ENCODE measurements around the gene MTR. TPM values are rescaled to one million over a fixed set of nuclear protein-coding genes. Genes with fewer than 3 reads are reported as not detected.
"Not testable (repeated sequence)": the region's sequence is repeated elsewhere in the genome, so short reads cannot be mapped to it uniquely, and the experiment has no call there.

Gene MTR
- total RNA-seq, 2 donors from 2014 or later = 52.3 to 94.6 TPM

DNA sequence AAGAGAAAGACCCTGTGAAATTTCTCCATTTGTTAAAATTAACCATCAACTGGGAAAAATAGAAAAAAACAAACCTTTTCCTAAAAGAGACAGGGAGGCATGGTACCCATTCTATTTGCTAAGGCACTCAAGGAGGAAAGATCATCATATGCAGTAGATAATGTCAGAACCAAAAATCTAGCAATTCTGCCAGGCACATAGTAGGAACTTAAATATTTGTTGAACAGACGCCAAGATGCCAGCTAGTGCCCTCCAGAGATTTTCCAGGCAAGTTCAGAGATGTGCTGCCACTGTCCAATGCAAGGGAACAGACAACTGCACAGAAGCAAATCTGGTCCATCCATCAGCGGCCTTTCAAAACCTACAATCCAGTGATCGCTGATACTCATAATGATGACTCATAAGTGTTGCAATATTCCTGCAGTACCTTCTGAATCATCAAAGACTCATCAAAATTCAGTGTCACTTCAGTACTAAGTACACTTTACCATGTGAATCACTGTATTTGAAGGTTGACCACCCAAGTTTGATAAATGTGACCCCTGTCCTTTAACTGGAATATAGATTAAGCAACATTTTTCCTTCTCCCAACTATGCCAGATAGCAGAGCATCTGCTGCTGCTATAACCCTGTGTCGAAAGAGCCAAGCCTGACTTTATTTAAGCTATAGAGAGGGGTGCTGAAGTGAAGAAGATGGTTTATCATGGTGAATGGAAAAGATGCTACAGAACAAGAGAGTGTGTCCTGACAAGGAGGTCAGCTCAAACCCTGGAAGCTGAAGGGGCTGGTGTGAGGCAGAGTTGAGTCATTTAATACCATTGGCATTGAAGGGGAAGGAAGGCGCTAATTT, 110.0 kb downstream of the MTR start:
- Mint-ChIP-seq H3K27me3 (no peaks in the 10 kb centered on the region), H3K4me3 (no peak overlapping the region), H3K4me1 (peaks cover 9% of the 10 kb centered on the region), H3K36me3 (ENCODE audit: low read depth) (peaks cover 18% of the 10 kb centered on the region), H3K27ac (peak overlapping the region; percentile 29), H3K9me3 (peaks cover 16% of the 10 kb centered on the region)
- ATAC-seq (replicated peaks) = peak; percentile 85

DNA sequence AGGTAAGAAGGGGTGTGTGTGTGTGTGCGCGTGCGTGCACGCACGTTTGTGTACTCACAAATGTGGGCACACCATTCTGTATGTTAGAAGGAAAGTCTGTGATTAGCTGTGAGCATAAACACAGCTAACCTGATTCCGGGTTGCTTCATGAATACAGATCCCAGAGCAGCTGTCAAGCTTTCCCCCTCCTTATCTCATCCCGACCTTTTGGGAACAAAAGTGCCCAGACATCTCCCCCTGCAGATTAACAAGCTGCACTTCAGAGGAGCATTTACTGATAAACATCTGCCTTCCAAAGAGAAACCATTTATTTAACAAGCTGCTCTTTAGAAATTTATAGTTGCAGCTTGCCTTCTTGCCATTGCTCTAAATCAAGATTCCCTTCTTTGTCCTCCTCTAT, 112.1 kb downstream of the MTR start:
- ATAC-seq (replicated peaks) = no peak
- Mint-ChIP-seq H3K36me3 (ENCODE audit: low read depth) (no peaks in the 10 kb centered on the region), H3K9me3 (peaks cover 8% of the 10 kb centered on the region), H3K4me3 (no peak overlapping the region), H3K27ac (no peak overlapping the region), H3K4me1 (peaks cover 9% of the 10 kb centered on the region), H3K27me3 (no peaks in the 10 kb centered on the region)

DNA sequence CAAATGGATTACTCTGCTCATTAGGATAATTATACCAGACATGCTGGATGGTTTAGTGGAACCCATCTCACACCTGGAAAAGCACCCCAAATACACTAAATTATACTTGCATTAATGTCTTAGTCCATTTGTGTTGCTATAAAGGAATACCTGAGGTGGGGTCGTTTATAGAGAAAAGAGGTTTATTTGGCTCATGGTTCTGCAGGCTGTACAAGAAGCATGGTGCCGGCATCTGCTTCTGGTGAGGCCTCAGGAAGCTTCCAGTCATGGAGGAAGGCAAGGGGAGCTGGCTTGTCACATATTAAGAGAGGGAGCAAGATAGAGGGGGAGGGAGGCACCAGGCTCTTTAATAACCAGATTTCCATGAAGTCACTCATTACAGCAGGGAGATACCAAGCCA, 113.6 kb downstream of the MTR start:
- ATAC-seq (replicated peaks) = no peak
- Mint-ChIP-seq H3K36me3 (ENCODE audit: low read depth) (no peaks in the 10 kb centered on the region), H3K4me3 (no peak overlapping the region), H3K27ac (no peak overlapping the region), H3K4me1 (peaks cover 9% of the 10 kb centered on the region), H3K9me3 (peaks cover 8% of the 10 kb centered on the region), H3K27me3 (no peaks in the 10 kb centered on the region)

DNA sequence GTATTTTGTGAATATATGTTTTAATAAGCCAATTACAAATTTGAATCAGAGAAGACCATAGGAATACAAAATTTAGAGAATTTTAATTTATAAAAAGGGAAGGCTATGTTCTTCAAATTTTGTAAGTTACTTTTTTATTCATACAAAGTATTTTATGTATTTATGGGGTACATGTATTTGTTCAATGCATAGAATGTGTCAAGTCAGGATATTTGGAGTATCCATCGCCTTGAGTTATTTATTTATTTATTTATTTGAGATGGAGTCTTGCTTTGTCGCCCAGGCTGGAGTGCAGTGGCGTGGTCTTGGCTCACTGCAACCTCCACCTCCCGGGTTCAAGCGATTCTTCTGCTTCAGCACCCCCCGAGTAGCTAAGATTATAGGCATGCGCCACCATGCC, 116.0 kb downstream of the MTR start:
- not testable (repeated sequence) for H3K27me3 Mint-ChIP-seq; H3K9me3 Mint-ChIP-seq; H3K36me3 Mint-ChIP-seq (ENCODE audit: low read depth); H3K4me3 Mint-ChIP-seq; ATAC-seq (replicated peaks); H3K27ac Mint-ChIP-seq; H3K4me1 Mint-ChIP-seq

DNA sequence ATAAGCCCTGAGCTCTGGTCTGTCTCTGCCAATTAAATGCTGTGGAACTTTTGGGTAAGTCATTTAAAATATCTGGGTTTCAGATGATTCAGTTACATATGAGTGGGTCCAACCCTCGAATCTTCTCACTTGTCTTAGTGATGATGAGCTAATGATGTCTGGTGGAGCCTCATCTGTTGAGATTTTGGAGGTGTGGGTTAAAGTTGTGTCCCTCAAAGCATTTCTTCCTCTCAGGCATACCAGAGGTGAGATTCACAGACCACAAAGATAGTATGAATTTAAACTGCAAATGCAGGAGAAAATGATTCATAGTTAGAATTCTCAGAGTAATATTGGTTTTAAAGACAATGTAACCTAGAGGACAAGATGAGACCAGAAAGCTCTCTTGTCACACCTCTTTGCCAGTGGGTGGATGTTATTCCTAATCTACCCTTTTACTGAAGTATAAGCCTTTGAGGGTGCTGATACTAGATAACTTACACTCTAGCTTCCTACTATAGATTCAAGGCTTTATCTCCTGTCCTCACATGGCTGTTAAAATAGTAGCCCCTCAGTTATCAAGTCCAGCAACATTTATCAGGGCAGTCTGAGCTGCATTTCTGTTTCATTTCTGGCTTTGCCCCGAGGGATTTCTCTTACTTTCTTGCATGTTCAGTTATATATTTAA, 118.4 kb downstream of the MTR start:
- Mint-ChIP-seq H3K27me3 (no peaks in the 10 kb centered on the region), H3K4me1 (no peaks in the 10 kb centered on the region), H3K27ac (no peak overlapping the region), H3K4me3 (no peak overlapping the region), H3K9me3 (peaks cover 13% of the 10 kb centered on the region), H3K36me3 (ENCODE audit: low read depth) (peaks cover 8% of the 10 kb centered on the region)
- ATAC-seq (replicated peaks) = peak; percentile 86

DNA sequence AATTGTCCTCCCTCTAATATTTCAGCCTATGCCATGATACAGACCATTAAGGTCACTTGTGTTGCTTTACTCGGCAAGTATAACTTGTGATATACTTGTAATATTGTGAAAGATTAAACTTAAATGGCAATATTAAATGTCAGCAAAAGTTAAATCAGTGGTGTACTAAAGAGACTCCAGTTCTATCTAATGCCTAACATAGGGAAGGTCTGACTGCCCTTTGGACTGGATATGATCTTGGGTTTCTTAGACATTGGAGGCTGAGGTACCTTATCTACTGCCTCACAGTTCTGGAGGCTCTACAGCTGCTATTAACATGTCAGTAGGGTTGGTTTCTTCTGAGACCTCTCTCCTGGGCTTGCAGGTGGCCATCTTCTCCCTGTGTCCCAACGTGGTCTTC, 119.3 kb downstream of the MTR start:
- no peak overlapping the region for H3K4me3 Mint-ChIP-seq
- H3K27me3 Mint-ChIP-seq = no peaks in the 10 kb centered on the region
- H3K27ac Mint-ChIP-seq = no peak overlapping the region
- ATAC-seq (replicated peaks) = no peak
- H3K36me3 Mint-ChIP-seq (ENCODE audit: low read depth) = peaks cover 10% of the 10 kb centered on the region
- H3K9me3 Mint-ChIP-seq = peaks cover 10% of the 10 kb centered on the region
- H3K4me1 Mint-ChIP-seq = no peaks in the 10 kb centered on the region

DNA sequence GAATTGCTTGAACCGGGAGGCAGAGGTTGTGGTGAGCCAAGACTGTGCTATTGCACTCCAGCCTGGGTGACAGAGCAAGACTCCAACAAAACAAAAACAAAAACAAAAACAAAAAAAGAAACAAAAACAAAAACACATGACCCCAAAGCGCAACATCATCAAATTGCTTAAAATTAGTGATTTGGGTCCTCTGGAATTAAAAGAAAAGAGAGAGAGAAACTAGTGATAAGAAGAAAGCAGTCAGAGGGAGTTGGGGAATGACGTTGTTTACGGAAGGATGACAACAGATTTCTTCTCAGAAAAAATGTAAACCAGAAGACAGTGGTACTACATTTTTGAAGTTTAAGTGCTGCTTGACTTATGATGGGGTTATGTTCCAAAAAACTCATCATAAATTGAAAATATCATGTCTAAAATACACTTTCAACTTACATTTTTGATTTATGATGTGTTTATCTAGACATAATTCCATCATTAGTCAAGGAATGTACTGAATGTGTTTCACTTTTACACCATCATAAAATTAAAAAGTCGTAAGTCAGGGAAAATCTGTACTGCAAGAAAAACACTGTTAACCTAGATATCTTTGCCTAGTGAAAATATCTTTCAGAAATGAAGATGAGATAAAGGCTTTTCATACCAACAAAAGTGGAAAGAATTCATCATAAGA, 121.2 kb downstream of the MTR start:
- H3K9me3 Mint-ChIP-seq = peaks cover 10% of the 10 kb centered on the region
- no peaks in the 10 kb centered on the region for H3K4me1 Mint-ChIP-seq
- no peak overlapping the region for H3K27ac Mint-ChIP-seq
- H3K4me3 Mint-ChIP-seq = no peak overlapping the region
- no peak for ATAC-seq (replicated peaks)
- peaks cover 10% of the 10 kb centered on the region for H3K36me3 Mint-ChIP-seq (ENCODE audit: low read depth)
- H3K27me3 Mint-ChIP-seq = no peaks in the 10 kb centered on the region

DNA sequence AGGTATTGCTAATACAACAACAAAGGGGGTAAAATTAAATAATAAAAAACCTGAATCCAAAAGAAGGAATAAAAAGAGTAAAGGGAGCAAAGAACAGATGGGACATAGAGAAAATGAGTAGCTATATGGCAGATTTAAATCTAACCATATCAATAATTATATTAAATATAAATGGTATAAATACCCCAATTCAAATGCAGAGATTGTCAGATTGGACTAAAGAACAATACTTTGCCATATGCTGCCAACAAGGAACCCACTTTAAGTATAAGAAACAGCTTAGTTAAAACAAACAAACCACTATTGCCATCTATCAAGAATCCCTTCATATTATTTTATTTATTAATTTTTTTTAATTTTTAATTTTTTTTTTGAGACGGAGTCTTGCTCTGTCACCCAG, 122.4 kb downstream of the MTR start:
- ATAC-seq (replicated peaks) = no peak
- Mint-ChIP-seq H3K27ac (no peak overlapping the region), H3K36me3 (ENCODE audit: low read depth) (peaks cover 10% of the 10 kb centered on the region), H3K9me3 (peaks cover 10% of the 10 kb centered on the region), H3K4me3 (no peak overlapping the region), H3K27me3 (no peaks in the 10 kb centered on the region), H3K4me1 (no peaks in the 10 kb centered on the region)

DNA sequence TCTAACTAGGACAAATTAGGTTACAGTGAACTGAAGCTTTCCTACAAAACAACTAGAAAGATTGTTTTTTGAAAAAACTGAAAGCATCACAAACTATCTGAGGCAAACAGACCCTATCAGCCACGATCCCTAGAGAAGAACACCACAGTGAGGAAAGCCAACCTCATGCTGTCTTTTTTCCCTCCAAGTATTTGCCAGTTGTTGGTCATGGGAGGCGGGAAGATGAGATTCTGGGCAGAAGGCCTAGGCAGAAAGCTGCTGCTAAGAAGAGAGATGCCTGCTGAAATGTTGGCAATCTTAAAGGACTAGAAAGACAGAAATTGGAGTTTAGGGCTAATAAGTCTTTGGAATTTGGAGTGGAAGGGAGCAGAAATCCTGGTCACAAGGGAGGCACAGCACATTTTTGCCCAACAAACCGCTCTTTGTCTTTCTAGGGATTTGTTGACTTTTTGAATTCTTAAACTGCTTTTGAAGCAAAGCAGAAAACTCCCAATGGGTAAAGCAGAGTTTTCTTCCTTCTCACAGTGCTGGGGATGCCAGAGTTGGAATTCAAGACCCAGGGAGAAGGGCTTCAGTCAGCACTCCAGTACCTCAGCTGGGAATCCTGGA, 125.3 kb downstream of the MTR start:
- H3K4me1 Mint-ChIP-seq = no peaks in the 10 kb centered on the region
- H3K4me3 Mint-ChIP-seq = no peak overlapping the region
- H3K9me3 Mint-ChIP-seq = peaks cover 5% of the 10 kb centered on the region
- no peaks in the 10 kb centered on the region for H3K27me3 Mint-ChIP-seq
- peaks cover 10% of the 10 kb centered on the region for H3K36me3 Mint-ChIP-seq (ENCODE audit: low read depth)
- no peak for ATAC-seq (replicated peaks)
- H3K27ac Mint-ChIP-seq = no peak overlapping the region

DNA sequence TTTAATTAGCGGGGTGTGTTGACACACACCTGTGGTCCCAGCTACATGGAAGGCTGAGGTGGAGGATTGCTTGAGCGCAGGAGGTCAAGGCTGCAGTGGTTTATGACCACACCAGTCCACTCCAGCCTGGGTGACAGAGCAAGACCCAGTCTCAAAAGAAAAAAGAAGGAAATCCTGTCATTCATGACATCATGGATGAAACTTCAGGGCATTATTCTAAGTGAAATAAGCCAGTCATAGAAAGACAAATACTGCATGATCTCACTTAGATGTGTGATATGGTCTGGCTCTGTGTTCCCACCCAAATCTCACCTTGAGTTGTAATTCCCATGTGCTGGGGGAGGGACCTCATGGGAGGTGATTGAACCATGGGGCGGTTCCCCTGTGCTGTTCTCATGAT, 126.5 kb downstream of the MTR start:
- peaks cover 9% of the 10 kb centered on the region for H3K9me3 Mint-ChIP-seq
- ATAC-seq (replicated peaks) = no peak
- H3K27me3 Mint-ChIP-seq = peaks cover 7% of the 10 kb centered on the region
- no peak overlapping the region for H3K27ac Mint-ChIP-seq
- peaks cover 10% of the 10 kb centered on the region for H3K36me3 Mint-ChIP-seq (ENCODE audit: low read depth)
- H3K4me3 Mint-ChIP-seq = no peak overlapping the region
- no peaks in the 10 kb centered on the region for H3K4me1 Mint-ChIP-seq

DNA sequence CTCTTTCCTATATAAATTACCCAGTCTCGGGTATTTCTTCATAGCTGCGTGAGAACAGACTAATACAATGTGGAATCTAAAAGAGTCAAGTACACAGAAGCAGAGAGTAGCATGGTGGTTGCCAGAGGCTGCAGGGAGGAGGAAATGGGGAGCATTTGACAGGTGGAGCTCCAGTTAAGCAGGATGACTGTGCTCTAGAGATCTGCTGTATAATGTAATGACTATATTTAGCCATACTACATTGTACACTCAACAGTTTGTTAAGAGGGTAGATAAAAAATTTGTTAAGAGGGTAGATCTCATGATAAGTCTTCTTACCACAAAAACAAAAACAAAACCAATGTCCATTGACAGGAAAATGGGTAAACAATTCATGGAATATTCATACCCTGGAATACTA, 127.1 kb downstream of the MTR start:
- no peak for ATAC-seq (replicated peaks)
- Mint-ChIP-seq H3K27ac (no peak overlapping the region), H3K4me1 (no peaks in the 10 kb centered on the region), H3K27me3 (peaks cover 10% of the 10 kb centered on the region), H3K4me3 (no peak overlapping the region), H3K36me3 (ENCODE audit: low read depth) (peaks cover 6% of the 10 kb centered on the region), H3K9me3 (peaks cover 6% of the 10 kb centered on the region)

DNA sequence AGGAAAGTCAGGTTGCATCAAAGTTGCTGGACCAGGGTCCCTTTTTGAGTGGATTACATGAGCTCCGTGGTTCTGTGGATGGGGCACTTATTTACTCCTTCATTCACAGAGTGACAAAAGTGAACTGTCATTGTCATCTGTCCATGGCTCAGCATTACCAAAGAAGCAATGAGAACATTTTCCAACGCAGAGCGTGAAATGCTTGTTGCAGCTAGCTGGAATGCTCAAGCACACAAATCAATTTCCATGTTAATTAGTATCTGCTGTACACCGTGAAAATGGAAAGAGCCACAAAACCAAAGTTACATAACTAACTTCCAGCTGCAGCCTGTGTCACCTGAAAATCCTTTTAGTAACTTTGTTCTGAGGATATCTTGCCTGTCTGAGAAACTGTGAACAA, 130.3 kb downstream of the MTR start:
- no peak overlapping the region for H3K4me3 Mint-ChIP-seq
- no peak overlapping the region for H3K27ac Mint-ChIP-seq
- no peak for ATAC-seq (replicated peaks)
- H3K4me1 Mint-ChIP-seq = no peaks in the 10 kb centered on the region
- no peaks in the 10 kb centered on the region for H3K36me3 Mint-ChIP-seq (ENCODE audit: low read depth)
- peaks cover 4% of the 10 kb centered on the region for H3K9me3 Mint-ChIP-seq
- H3K27me3 Mint-ChIP-seq = peaks cover 13% of the 10 kb centered on the region

DNA sequence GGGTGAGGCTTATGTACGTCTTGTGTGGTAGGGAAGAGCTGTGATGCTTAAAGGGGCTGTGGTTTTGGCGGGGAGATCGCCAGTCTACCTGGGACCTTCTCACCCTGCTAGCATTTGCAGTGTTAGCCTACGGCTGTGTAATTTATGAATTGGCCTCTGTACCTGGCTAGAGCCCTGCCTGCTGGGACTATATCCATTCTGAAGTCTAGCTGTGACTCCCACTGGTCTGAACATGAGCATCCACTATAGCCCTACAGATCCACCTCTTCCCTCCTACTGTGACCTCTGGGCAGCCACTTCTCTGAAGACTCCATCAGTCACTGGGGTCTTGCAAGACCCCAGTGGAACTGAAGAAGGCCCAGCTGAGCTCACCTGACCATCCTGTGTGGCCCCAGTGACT, 135.4 kb downstream of the MTR start:
- Mint-ChIP-seq H3K36me3 (ENCODE audit: low read depth) (no peaks in the 10 kb centered on the region), H3K9me3 (peaks cover 9% of the 10 kb centered on the region), H3K27me3 (peaks cover 19% of the 10 kb centered on the region), H3K4me3 (no peak overlapping the region), H3K27ac (no peak overlapping the region), H3K4me1 (no peaks in the 10 kb centered on the region)
- ATAC-seq (replicated peaks) = no peak

DNA sequence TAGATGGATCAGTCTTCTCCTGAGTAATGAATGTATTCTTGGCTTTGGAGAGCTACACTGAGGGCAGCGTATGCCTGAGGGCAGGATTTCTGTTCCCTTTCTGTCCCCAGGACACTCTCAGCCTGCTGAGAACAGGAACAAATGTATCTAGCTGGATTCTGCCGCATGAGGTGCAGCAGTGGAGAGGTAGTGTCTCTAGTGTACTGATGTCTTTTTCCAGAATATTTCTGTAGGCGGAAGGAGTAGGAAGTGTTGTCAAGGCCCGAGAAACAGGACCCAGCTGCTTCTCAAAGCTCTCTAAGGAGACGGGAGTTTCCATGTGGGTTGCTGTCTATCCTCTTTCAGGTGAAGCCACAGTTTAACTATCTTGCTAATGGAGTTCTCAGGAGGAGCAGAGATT, 143.7 kb downstream of the MTR start:
- Mint-ChIP-seq H3K27ac (no peak overlapping the region), H3K4me1 (no peaks in the 10 kb centered on the region), H3K27me3 (peaks cover 17% of the 10 kb centered on the region), H3K36me3 (ENCODE audit: low read depth) (no peaks in the 10 kb centered on the region), H3K9me3 (no peaks in the 10 kb centered on the region), H3K4me3 (no peak overlapping the region)
- no peak for ATAC-seq (replicated peaks)
